Measurements from ENCODE around the gene HCRT. TPM values are rescaled to one million over a fixed set of nuclear protein-coding genes. Genes with fewer than 3 reads are reported as not detected.

The HCRT gene
- not detected in 2 replicates for total RNA-seq

GRCh38 chr17:42184713-42185620, at the start of gene HCRT:
TSS of gene HCRT (minus strand) at chr17:42185452. CDS start at chr17:42185365, 87 bp downstream.

GRCh38 chr17:42193969-42194899, 9.0 kb upstream of the HCRT start, which contains the start of gene GHDC:
TSS of gene GHDC (minus strand) at chr17:42194494. CDS start at chr17:42193581, 913 bp downstream.

GRCh38 chr17:42180922-42181850, 4.1 kb downstream of the HCRT start, which contains the start of gene KCNH4:
TSS of gene KCNH4 (minus strand) at chr17:42181142. CDS start at chr17:42180945, 197 bp downstream.

Other genes starting within 250 kb of the HCRT start
- 44.4 and 48.3 TPM in 2 replicates for gene CNP, start 218.7 kb downstream of the HCRT start, total RNA-seq
- gene DNAJC7, start 168.0 kb downstream of the HCRT start, total RNA-seq = 39.7 and 61.2 TPM in 2 replicates
- 30.6 and 56.2 TPM in 2 replicates for gene NKIRAS2, start 165.4 kb downstream of the HCRT start, total RNA-seq
- 0.87 and 2.7 TPM in 2 replicates for gene C17orf113, start 134.9 kb downstream of the HCRT start, total RNA-seq
- under 0.01 TPM in 1 of 2 replicates, not detected in the other for gene ZNF385C, start 87.0 kb downstream of the HCRT start, total RNA-seq
- 2.4 and 5.5 TPM in 2 replicates for gene DHX58, start 72.7 kb downstream of the HCRT start, total RNA-seq
- gene KAT2A, start 64.1 kb downstream of the HCRT start, total RNA-seq = 9.8 TPM in 2 replicates
- not detected in 2 replicates for gene HSPB9, start 62.6 kb downstream of the HCRT start, total RNA-seq
- 49.9 and 94.5 TPM in 2 replicates for gene RAB5C, start 30.5 kb downstream of the HCRT start, total RNA-seq
- under 0.01 TPM in 1 of 2 replicates, not detected in the other for gene KCNH4, start 4.3 kb downstream of the HCRT start, total RNA-seq
- 9.7 and 11.0 TPM in 2 replicates for gene GHDC, start 9.0 kb upstream of the HCRT start, total RNA-seq
- gene STAT5B, start 90.9 kb upstream of the HCRT start, total RNA-seq = 9.4 and 10.6 TPM in 2 replicates
- 4.3 and 13.3 TPM in 2 replicates for gene STAT5A, start 103.0 kb upstream of the HCRT start, total RNA-seq
- gene STAT3, start 203.0 kb upstream of the HCRT start, total RNA-seq = 52.6 and 56.1 TPM in 2 replicates
- 218 and 464 TPM in 2 replicates for gene CAVIN1, start 237.8 kb upstream of the HCRT start, total RNA-seq